IMR-90 (cell line): ENCODE data around the gene KAT7. TPM values are rescaled to one million over a fixed set of nuclear protein-coding genes. Genes with fewer than 3 reads are reported as not detected.

Source experiments
- ATAC-seq: fragments of 200-7000 bp; cut with Tn5 transposase; 2 replicates; pipeline ENCODE4 v1.9.1; 2020; ENCODE audit warnings: low read depth, mild to moderate bottlenecking, moderate library complexity
- BruUV-seq: library from RNA; stranded (reverse); fragments of 400-500 nt; replicated peaks from 2 replicates; lab custom pipeline; 2021; lab: Mats Ljungman, UMichigan
- CTCF ChIA-PET: fragments of 300-600 bp; formaldehyde crosslinking; extraction: SDS; loops from one replicate; lab custom pipeline; 2021; ENCODE audit warnings: antibody characterized with exemption; lab: Yijun Ruan, JAX
- POLR2A ChIA-PET: fragments of 300-600 bp; sonication (Branson Sonifier 250); formaldehyde crosslinking; loops from one replicate; lab custom pipeline; 2022; ENCODE audit warnings: antibody characterized with exemption; ENCODE audit not compliant: unreplicated experiment; lab: Charles Lee
- DNase-seq: peaks from one replicate; pipeline ENCODE4 v3.0.0; 2013
- H2AFZ ChIP-seq: replicated peaks from 2 replicates; pipeline ENCODE3; 2013; ENCODE audit warnings: low read length, mild to moderate bottlenecking; ENCODE audit not compliant: poor library complexity
- H2AK5ac ChIP-seq: 2 replicates; pipeline ENCODE4 v1.6.1; 2013; ENCODE audit warnings: low read depth, low read length, inconsistent platforms
- H2AK9ac ChIP-seq: replicated peaks from 2 replicates; pipeline ENCODE3; 2013; ENCODE audit warnings: mild to moderate bottlenecking, low read depth, low read length, moderate library complexity; ENCODE audit not compliant: poor library complexity
- H2BK120ac ChIP-seq: 2 replicates; pipeline ENCODE4 v1.6.1; 2013; ENCODE audit warnings: low read depth, low read length, inconsistent platforms
- H2BK15ac ChIP-seq: 3 replicates; pipeline ENCODE4 v1.6.1; 2013; ENCODE audit warnings: low read depth, low read length, inconsistent platforms
- H2BK20ac ChIP-seq: 2 replicates; pipeline ENCODE4 v1.6.1; 2013; ENCODE audit warnings: low read depth, mild to moderate bottlenecking, inconsistent platforms, low read length, moderate library complexity
- H2BK5ac ChIP-seq: 2 replicates; pipeline ENCODE4 v1.6.1; 2013; ENCODE audit warnings: mild to moderate bottlenecking, low read depth, low read length, inconsistent platforms; ENCODE audit not compliant: poor library complexity, severe bottlenecking
- H3K14ac ChIP-seq: replicated peaks from 2 replicates; pipeline ENCODE4 v1.6.1; 2013; ENCODE audit warnings: low read depth, low read length, inconsistent platforms
- H3K18ac ChIP-seq: 2 replicates; pipeline ENCODE4 v1.6.1; 2013; ENCODE audit warnings: low read depth, low read length, control low read depth
- H3K23ac ChIP-seq: 2 replicates; pipeline ENCODE4 v1.6.1; 2013; ENCODE audit warnings: low read depth, low read length, inconsistent platforms
- H3K27ac ChIP-seq: 2 replicates; pipeline ENCODE4 v1.5.1; 2013; ENCODE audit warnings: mild to moderate bottlenecking, control low read depth, low read length; ENCODE audit not compliant: insufficient read depth
- H3K27me3 ChIP-seq: 2 replicates; pipeline ENCODE4 v1.6.1; 2013; ENCODE audit warnings: low read length; ENCODE audit not compliant: control insufficient read depth, insufficient read depth
- H3K36me3 ChIP-seq: 2 replicates; pipeline ENCODE4 v1.6.1; 2013; ENCODE audit warnings: low read length, mixed read lengths; ENCODE audit not compliant: control insufficient read depth, insufficient read depth
- H3K4ac ChIP-seq: 2 replicates; pipeline ENCODE4 v1.6.1; 2013; ENCODE audit warnings: low read depth, low read length, inconsistent platforms
- H3K4me1 ChIP-seq: 2 replicates; pipeline ENCODE4 v1.6.1; 2013; ENCODE audit warnings: low read length, mixed read lengths; ENCODE audit not compliant: control insufficient read depth, insufficient read depth
- H3K4me2 ChIP-seq: 2 replicates; pipeline ENCODE4 v1.6.1; 2013; ENCODE audit warnings: low read depth, mild to moderate bottlenecking, control low read depth, low read length, moderate library complexity
- H3K4me3 ChIP-seq: 2 replicates; pipeline ENCODE4 v1.5.1; 2013; ENCODE audit warnings: low read depth, mild to moderate bottlenecking, control low read depth, low read length, moderate library complexity; ENCODE audit not compliant: insufficient read depth
- H3K56ac ChIP-seq: 2 replicates; pipeline ENCODE4 v1.6.1; 2013; ENCODE audit warnings: low read length, inconsistent platforms; ENCODE audit not compliant: insufficient read depth; ENCODE audit errors: extremely low read depth
- H3K79me1 ChIP-seq, 2 experiments: 2 replicates each; pipeline ENCODE4 v1.6.1; 2013; ENCODE audit warnings: low read length in 2 of 2, inconsistent platforms in 1 of 2, low read depth in 1 of 2
- H3K9ac ChIP-seq: 2 replicates; pipeline ENCODE4 v1.6.1; 2013; ENCODE audit warnings: low read depth, low read length, control low read depth
- H3K9me1 ChIP-seq: 2 replicates; pipeline ENCODE4 v1.6.1; 2013; ENCODE audit warnings: low read length, inconsistent platforms; ENCODE audit not compliant: insufficient read depth
- H3K9me3 ChIP-seq: 2 replicates; pipeline ENCODE4 v1.6.1; 2013; ENCODE audit warnings: low read length; ENCODE audit not compliant: control insufficient read depth, insufficient read depth
- H4K20me1 ChIP-seq: 2 replicates; pipeline ENCODE4 v1.6.1; 2013; ENCODE audit warnings: low read length, inconsistent platforms; ENCODE audit not compliant: insufficient read depth
- H4K5ac ChIP-seq: 2 replicates; pipeline ENCODE4 v1.6.1; 2013; ENCODE audit warnings: mild to moderate bottlenecking, low read depth, low read length, control low read depth
- H4K8ac ChIP-seq, 2 experiments: 2 replicates each; pipeline ENCODE4 v1.6.1; 2013; ENCODE audit warnings: low read depth in 2 of 2, low read length in 2 of 2, control low read depth in 1 of 2, inconsistent platforms in 1 of 2
- H4K91ac ChIP-seq: 2 replicates; pipeline ENCODE4 v1.6.1; 2013; ENCODE audit warnings: low read depth, low read length, inconsistent platforms; ENCODE audit not compliant: insufficient read depth
- CEBPB ChIP-seq: IDR thresholded peaks from 2 replicates; pipeline ENCODE4 v1.6.1; 2012; ENCODE audit warnings: low read depth, low read length, improper control_type of control experiment
- RFX5 ChIP-seq: IDR thresholded peaks from 2 replicates; pipeline ENCODE4 v1.8.0; 2012; ENCODE audit warnings: low read depth, mild to moderate bottlenecking, low read length, moderate library complexity
- WGBS, 2 experiments: methylation state at CpG; one replicate each; pipeline versions ENCODE4 v1.1.5 to v1.1.7; 2013; ENCODE audit warnings: missing lambda C conversion rate in 2 of 2; ENCODE audit not compliant: insufficient read length in 1 of 2; ENCODE audit errors: extremely low coverage in 2 of 2; 5-methylcytosine and 5-hydroxymethylcytosine counted together
- dilution Hi-C: fragments of 300-500 bp; cut with HindIII; formaldehyde crosslinking; loops from one replicate; pipeline ENCODE4 v1.14.3; 2018; ENCODE audit warnings: low sequenced_read_pairs; ENCODE audit not compliant: unreplicated experiment
- in situ Hi-C: fragments of 300-500 bp; cut with MboI; formaldehyde crosslinking; loops from 3 replicates; pipeline ENCODE4 v1.14.3; 2019; ENCODE audit warnings: low sequenced_read_pairs, inconsistent platforms, mixed read lengths
- intact Hi-C: fragments of 100-400 bp; cut with micrococcal nuclease; formaldehyde crosslinking; loops from 2 replicates; pipeline ENCODE4 v1.10.0; 2022
- polyA plus RNA-seq, 3 experiments: library from polyadenylated mRNA; depleted of rRNA; stranded (reverse); fragments of >200 nt; gene quantifications; 2 replicates each; pipeline ENCODE4 v1.2.3, GENCODE V29; 2012; ENCODE audit warnings: low replicate concordance in 1 of 3
- total RNA-seq: library from RNA; depleted of rRNA; stranded (reverse); fragments of >200 nt; gene quantifications from 2 replicates; pipeline ENCODE4 v1.2.3, GENCODE V29; 2012

The KAT7 gene
- total and polyA plus RNA-seq, 2 of the 4 experiments (the other 2 are of a cell fraction) = 16.9 to 21.9 TPM

DNA sequence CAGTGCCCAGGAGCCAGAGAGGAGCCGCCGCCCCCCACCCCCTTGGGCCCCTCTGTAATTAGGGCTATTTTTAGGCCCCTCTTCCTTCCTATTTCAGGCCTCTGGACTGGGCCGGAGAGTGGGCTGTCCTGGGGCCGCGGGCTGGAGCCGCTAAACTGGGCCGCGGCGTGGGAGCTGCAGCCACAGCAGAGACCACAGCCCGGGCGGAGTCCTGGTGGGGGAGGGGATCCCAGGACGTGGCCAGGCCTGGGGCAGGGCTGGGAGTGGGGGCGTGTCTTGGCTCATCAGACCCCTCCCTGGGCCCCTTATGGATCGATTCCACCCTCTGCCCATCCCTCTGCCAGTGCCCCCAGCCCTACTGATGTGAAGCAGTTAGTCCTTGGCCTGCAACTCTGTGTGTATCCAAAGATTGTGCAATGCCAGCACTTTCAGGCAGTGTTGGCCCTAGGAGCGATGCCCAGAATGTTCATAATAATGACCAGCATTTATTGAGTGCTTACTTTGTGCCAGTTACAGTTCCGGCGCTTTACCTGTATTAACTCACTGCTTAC lies 74.4 kb downstream of the KAT7 start:
- Histone ChIP-seq H3K4ac (no peak overlapping the region), H3K4me3 (no peak overlapping the region), H3K14ac (no peak overlapping the region), H3K23ac (no peak overlapping the region), H2AK5ac (no peak overlapping the region), H4K20me1 (peaks cover 14% of the 10 kb centered on the region), H2BK120ac (no peak overlapping the region), H3K4me1 (peaks cover 5% of the 10 kb centered on the region; the same call in 1 of the 2 replicates), H3K27me3 (peaks cover 55% of the 10 kb centered on the region), H3K56ac (no peak overlapping the region), H3K9me1 (no peaks in the 10 kb centered on the region), H4K91ac (no peak overlapping the region), H2BK20ac (no peak overlapping the region), H2BK5ac (no peak overlapping the region), H3K18ac (no peak overlapping the region), H2BK15ac (no peak overlapping the region), H2AK9ac (no peak overlapping the region), H3K79me1 (no peaks in the 10 kb centered on the region), H4K8ac (no peak overlapping the region), H3K9ac (no peak overlapping the region), H3K36me3 (no peaks in the 10 kb centered on the region), H3K27ac (no peak overlapping the region), H3K4me2 (no peak overlapping the region), H3K9me3 (no peaks in the 10 kb centered on the region), H4K5ac (no peak overlapping the region), H2AFZ (no peak overlapping the region)
- in situ Hi-C loops (loop anchor here (5.0 kb wide), 2 partner anchors 134 to 224 kb away; partner anchors contain the start of gene DLX3), dilution Hi-C loops (no loop called here), intact Hi-C loops (no loop called here)
- no peak for DNase-seq
- TF ChIP-seq RFX5 = no peak
- TF ChIP-seq CEBPB = peak; percentile 85
- BruUV-seq = no TSS peak
- no peak for ATAC-seq
- ChIA-PET POLR2A (no interaction called here), CTCF (interaction anchor here (1.1 kb wide), 1 partner anchor 148 kb away, joined by 3 read pairs; no protein-coding TSS in a partner anchor)
- WGBS, 2 experiments = 80% methylated on average over 1 of the region's 17 CpGs; no CpG with 5 or more reads in 1 of the 2 experiments
